ENCODE results near the gene DPAGT1.
"Not testable (repeated sequence)": the region's sequence is repeated elsewhere in the genome, so short reads cannot be mapped to it uniquely, and the experiment has no call there.

Gene DPAGT1

DNA sequence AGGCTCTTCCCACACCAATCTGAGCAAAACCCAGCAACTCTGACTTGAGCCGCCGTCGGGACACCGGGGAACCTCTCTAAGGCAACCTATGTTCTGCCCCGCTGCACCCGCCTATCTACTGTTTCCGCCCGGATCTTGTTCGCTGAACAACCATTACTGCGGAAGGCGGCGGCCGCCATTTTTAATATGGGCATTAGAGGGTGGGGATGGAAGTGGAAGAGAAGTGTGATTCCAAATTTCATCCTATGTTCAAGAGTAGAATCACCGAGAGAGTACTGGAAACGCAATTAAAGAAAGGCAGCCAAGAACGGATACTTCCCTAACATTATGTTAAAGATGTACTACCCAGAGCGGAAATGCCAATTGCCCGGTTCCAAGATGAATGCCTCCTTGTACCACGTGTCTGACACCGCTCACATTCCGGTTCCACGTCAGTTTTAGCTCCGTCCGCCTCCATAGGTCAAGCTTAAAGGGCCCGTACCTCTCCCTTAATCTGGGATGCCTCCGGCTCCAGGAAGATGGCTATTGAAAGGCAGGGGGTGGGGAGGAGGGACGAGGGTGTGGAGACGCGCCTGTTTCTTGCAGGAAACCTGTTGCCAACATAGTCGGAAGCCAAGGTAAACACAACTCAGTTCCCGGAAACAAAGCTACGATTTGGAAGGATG is at the start of gene DPAGT1:
TSS of gene DPAGT1 (minus strand) at position 95 of the 665 bp plus-strand sequence. CDS start 198 bp downstream, outside the sequence.
- peak; percentile 93 for DNase-seq

DNA sequence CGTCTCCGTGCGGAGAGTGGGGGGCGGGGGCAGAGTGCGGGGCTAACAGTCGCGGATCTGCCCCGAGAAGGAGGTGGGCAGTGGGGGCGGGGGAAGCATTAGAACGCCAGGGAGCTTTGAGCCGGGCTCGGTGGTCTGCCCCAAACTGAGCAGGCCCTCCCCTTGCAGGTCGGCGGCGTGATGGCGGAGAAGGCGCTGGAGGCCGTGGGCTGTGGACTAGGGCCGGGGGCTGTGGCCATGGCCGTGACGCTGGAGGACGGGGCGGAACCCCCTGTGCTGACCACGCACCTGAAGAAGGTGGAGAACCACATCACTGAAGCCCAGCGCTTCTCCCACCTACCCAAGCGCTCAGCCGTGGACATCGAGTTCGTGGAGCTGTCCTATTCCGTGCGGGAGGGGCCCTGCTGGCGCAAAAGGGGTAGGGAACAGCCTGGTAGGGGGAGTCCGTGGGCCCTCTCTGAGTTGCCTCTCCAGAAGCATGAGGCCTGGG is 48.2 kb upstream of the DPAGT1 start:
- DNase-seq = no peak

DNA sequence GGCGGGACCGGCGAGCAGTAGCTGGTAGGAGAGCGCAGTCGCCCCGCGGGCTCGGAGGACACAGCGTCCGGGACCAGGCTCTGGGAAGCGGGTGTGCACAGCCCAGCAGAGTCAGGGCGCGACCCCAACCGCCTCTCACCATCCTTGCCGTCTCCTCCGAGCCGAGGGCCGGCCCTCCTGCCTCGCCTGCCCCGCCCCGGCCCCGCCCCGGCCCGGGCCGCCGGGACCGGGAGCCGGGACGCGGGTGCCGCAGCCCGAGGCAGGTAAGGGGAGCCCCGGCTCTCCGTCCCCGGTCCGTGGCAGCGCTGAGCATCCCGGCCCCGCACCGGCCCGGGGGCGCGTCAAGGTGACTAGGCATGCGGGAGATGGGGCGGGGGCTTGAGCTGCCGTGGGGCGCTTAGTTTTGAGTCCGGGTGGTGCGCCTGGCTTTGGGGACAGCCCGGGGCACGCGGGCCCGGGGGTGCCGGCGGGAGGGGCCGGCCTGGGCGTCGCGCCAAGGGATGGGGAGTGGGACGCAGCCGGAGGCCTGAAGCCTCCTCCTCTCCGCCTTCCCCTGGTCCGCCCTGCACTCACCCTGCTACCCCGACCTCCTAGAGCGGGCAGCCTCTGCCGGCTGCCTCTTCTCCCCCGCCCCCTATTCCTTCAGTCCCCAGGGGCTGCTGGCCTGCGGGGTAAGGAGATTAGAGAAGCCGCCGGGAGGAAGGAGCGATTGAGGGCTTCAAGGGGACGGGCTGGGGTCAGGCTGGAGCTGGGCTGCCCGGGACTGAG is 47.5 kb upstream of the DPAGT1 start, which contains the start of gene ABCG4:
TSS of gene ABCG4 (plus strand) at position 35 of the 768 bp plus-strand sequence. CDS start 914 bp downstream, outside the sequence.
- DNase-seq = peak; percentile 72

DNA sequence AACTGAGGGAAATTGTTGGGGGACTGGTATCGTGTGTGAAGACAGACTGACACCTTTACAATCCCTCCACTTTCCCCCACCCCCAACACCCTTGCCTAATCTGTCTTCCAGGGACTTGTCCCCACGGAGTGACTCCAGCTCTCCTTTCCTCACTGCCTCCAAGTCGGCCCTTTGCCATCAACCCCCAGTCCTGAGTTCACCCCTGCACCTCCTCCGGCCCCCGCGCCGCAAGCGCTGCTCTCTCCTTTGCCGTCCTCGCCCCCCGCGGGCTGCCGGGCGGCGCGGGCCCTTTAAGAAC is 47.0 kb upstream of the DPAGT1 start:
- DNase-seq = no peak

DNA sequence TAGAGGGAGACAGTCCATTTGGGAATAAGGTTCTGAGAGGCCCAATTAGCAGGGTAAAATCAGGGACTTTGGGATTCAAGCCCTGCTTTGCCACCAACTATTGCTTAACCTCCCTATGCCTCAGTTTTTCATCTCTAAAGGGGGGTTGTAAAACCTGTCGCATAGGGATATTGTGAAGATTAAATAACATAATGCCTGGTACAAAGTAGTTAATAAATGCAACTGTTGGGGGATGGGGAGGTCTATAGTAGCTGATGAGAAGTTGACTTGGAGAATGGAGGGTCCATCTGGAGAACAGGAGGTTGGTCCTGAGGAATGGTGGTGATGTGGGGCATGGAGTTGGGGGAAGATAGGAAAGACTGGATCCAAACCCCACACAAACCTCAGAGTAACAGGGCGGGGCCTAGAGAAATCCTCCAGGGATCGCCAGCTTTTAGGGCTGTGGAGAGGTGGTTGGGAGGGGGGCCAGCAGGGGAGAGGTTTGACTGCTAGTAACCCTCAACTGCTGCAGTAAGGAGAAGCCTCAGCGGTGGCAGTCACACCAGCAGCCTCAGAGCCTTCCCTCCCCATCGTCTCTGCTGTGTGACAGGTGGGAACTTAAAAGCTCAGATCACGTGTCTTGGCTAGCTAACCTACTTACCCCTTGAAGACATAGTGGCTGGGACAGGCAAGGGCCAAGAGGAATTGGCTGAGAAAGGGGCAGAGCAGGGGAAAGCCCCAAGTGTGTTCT is 46.1 kb upstream of the DPAGT1 start:
- DNase-seq = no peak

DNA sequence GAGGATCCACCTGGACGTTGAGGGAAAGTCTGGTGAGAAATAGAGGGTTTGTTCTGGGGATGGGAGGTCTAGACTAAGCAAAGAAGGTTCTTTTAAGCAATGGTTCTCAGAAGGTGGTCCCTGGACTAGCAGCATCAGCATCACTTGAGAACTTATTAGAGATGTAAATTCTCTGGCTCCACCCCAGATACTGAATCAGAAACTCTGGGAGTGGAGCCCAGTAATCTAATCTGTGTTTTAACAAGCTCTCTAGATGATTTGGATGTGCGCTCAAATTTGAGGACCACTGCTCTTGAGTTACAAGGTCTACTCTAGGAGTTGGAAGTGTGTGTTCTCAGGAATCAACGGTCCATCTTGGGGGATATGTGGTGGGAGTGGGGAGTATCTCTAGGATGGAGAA is 43.9 kb upstream of the DPAGT1 start:
- no peak for DNase-seq

DNA sequence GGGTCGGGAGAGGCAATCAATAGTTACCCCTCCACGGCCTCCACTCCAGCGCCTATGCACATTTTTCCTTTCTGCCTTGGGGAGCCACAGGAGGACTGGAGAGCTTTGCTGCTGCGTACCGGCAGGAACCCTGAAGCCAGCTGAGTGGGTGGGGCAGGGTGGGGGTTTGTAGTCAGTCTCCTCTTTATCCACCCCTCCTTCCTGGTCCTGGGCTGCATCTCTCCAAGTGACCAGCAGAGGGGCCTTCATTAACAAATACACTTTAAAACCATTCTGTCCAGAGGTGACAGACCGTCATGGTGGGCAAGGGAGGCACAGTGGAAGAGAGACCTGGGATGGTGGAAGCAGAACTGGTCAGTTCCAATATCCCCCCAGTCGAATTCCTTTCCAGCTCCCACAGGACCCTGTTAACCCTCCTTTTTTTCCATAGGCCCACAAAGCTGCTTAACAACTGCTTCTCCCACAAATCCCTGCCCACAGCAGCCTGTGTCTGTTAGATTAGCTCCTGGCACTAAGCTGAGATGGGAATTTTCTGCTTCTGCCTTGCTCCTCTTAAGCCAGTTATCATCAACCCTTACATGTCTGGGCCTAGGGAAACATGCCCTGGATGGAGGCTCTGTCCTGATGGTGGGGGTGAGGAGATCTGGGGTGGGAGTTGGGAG is 43.3 kb upstream of the DPAGT1 start:
- no peak for DNase-seq

DNA sequence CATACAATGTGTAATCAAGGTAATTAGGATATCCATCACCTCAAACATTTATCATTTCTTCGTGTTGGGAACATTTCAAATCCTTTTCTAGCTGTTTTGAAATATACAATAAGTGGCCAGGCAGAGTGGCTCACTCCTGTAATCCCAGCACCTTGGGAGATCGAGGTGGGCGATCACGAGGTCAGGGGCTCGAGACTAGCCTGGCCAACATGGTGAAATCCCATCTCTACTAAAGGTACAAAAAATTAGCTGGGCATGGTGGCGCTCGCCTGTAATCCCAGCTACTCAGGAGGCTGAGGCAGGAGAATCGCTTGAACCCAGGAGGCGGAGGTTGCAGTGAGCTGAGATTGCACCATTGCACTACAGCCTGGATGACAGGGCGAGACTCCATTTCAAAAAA is 37.6 kb upstream of the DPAGT1 start:
- DNase-seq = not testable (repeated sequence)

DNA sequence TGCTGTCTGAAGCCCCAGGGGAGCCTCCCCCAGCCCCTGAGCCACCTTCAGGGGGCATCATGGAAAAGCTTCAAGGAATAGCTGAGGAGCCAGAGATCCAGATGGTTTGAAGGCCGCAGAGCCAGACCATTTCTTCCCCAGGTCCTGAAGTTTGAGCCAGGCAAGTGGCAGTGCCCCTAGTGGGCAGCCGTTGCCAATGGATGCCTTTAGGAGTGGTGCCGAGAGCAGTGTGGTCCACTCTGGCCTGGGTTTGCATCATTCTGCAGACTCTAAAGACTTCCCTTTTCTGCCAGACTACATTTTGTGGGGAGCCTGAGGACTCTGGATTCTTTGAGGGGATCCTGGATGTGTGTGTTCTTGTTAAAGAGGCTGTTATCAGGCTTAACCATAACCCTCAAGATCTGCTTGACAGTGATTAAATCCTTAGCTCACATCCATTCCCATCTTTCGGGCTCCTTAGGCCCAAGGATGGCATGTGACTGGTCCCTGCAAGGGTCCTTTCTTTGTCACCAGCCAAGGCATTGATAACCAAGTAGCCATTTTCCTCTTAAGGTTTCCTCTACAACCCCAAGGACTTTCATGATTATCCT is 32.8 kb upstream of the DPAGT1 start:
- DNase-seq = no peak

DNA sequence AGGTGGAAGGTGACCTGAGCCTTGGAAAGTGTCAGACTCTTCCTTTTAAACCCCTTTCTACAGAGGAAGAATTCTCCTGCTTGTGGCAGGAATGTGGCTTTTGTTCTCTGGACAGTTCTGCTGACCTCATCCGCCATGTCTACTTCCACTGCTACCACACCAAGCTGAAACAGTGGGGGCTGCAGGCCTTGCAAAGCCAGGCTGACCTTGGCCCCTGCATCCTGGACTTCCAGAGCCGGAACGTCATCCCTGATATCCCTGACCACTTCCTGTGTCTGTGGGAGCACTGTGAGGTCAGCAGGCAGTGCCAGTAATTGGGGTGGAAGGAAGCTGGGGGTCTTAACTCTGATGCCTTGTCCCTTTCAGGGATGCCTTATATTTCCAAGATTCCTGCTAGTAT is 29.0 kb upstream of the DPAGT1 start:
- no peak for DNase-seq

DNA sequence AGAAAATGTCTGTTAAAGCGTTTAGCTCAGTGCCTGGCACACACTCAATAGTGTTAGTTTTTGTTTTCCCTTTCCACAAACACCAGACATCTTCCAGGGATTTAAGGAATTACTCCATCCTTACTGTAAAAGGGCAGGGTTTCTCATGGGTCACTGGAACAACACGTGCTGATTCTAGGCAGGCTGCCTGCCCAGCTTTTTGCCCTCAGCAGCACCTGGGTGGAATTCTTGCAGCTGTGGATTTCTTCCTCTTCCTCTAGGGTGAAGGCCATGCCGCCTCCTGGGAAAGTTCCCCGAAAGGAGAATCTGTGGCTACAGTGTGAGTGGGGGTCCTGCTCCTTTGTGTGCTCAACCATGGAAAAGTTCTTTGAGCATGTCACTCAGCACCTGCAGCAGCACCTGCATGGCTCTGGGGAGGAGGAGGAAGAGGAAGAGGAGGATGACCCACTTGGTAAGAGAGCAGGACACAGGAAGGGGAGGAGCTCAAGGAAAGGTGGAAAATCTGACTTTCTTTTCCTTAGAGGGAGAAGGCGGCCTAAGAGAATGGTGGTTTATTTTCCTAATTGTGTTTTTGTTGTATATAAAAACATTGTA is 25.1 kb upstream of the DPAGT1 start:
- no peak for DNase-seq

DNA sequence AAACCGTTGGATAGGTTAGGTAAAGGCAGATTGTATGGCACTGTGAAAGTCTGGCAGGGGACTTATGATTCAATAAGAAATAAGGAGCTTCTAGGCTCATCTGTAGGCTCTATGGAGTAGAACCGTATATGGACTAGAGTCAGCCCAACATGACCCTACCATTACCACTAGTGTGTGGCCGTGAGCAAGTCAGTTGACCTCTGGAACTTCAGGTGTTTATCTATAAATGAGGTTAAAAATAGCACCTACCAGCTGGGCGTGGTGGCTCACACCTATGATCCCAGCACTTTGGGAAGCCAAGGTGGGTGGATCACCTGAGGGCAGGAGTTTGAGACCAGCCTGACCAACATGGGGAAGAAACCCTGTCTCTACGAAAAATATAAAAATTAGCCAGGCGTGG is 24.2 kb upstream of the DPAGT1 start:
- no peak for DNase-seq

DNA sequence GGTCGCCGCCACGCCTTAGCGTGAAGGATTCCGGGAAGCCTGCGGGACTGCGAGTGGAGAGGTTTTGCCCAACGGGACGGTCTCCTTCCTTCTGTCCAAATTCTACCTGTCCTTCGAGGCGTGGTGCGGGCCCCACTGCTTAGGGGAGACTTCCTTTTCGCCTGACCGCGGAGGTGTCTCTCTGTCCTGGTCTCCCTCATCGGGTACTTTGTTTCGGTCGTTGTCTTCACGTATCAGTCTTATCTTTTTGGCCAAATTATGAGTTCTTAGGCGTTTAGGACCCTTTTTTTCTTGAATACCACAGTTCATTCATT is 20.1 kb upstream of the DPAGT1 start:
- no peak for DNase-seq

DNA sequence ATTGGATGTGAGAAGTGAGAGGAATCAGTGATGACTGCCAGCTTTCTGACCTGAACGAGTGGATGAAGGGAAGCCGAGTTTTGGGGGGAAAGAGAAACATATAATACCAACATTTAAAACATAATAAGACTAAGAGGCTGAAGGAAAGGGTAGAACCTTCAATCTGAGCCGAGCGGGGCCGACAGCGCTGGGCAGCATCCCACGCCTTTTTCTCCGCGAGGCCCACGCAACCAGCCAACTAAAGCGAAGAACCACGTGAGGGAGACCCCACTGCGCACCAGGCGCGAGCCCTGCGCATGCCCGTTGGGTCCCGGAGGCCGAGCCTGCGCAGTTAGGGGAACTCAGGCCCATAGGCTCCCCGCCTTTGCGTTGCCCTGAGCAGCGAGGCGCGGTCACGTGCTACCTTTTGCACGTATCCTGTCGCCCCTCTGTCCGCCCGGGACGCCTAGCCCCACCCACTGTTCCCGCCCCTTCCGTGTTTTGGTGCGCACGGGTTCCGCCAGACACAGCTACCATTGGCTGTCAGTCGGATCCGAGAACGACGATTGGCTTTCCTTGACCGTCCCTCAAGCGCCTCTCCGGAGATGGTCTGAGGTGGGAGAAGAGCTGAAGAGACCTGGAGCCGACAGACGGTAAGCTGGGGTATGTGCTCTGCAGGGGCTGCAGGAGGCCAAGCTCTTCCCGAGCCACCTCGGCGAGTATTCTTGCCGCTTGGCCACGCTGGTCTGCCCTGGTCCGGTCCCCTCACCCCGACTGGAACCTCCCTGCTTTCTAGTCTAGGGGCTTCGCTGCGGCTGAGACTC is 19.6 kb upstream of the DPAGT1 start, which contains the start of gene HINFP:
TSS of gene HINFP (plus strand) at position 573 of the 803 bp plus-strand sequence. CDS start 5,365 bp downstream, outside the sequence.
- DNase-seq = peak; percentile 99

DNA sequence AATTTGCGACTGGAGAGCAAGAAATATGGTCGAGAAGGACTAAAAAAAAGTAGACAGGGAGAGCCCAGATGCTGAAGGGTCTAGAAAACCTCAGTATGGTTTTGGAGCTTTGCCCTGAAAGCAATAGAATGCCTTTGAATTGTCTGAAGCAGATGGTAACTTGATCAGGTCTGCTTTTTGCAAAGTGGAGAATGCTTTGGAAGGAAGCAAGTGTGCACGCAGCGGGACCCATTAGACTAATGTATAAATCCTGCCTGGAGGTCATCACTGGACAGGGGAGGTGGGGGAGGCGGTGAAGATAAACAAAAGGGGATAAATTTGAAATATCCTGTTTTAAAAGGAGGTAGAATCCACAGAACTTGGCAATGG is 19.0 kb upstream of the DPAGT1 start:
- peak; percentile 66 for DNase-seq

DNA sequence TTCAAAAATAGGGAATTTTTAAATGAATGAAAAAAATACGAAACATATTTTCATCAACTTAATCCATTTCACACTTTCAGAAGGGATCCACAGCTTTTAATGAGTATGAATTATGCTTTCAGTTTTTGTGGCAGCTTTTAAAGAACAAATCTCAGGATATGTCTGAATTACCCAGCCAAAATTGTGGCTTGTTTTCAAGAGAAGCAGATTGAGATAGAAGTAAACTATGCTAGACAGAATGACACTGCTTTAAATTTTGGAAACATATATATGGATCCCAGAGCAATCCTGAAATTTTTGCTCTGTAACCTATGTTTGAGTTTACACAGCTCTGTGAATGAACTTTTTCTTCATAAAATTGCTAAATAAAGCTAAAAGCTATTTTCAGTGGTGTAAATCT is 17.3 kb upstream of the DPAGT1 start:
- DNase-seq = no peak

DNA sequence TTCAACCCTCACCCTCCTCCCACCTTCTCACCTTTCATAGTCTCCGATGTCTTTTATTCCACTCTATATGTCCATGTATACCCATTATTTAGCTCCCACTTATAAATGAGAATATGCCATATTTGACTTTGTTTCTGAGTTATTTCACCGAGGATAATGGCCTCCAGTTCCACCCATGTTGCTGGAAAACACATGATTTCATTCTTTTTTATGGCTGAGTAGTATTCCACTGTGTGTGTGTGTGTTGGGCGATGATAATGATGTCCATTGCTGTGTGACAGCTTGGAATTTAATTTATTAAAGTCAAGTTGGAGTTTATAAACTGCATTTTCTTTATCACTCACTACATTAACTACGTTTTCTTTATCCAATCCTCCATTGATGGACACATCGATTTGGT is 16.6 kb upstream of the DPAGT1 start:
- no peak for DNase-seq

DNA sequence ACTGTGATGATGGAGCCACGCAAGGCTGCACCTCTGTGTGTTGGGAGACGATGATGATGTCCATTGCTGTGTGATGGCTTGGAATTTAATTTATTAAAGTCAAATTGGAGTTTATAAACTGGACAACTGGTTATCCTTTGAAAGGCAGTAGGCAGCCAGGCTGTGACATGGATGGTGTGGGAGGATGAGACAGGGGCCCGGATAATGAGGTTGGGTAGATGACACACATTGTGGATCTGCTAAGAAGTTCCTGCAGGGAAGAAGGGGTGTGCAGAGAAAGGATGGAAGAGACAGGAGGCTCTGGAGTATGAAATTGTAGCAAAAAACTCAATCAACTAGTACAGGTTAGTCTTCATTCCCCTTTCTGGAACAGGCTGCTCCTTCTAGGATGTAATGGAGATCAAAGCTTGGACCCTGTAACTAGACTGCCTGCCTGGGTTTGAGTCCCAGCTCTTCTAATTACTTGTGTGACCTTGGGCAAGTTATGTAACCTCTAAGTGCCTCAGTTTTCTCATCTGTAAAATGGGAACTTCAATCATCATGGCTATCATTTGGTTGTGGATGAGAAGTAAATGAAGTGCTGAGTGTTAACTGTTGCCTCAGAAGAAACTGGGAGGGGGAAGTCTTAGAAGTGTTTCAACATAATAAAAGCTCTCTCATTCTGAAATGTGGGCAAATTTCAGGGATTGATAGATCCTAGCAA is 15.5 kb upstream of the DPAGT1 start:
- DNase-seq = no peak

DNA sequence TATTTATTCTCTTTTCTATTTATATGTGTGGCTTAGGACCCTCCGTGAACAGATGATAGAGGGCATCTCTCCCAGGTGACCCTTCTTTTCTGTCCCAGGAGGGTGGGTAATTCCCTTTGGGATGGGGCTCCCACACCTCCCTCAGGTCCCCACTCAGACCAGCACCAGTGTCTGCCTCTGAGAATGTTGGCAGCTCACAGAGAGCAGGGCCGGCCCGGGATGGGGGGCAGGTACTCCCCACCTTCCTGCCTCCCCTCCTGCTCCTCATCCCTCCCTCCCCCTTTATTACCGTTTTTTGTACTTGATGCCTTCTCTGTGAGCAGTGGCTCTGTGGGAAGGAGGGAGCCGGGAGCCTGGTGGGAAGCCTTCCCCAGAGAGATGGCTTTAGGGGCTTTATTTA is 14.9 kb upstream of the DPAGT1 start:
- DNase-seq = no peak

DNA sequence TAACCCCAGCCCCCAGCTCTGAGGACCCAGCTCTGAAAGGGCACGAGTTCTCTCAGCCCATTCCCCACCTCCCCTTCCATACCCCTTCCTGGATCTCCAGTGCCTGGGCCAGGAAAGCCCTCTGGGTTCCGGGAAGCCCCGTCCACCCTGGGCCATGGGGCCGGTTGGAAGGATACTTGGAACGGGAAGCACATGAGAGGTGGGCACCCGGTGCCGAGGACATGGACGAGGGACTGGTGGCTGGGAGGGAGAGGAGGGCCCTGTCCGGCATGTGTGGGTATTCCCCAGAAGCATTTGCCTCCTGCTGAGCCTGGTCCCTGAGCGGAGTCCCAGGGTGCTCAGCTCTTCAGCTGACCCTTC is 14.6 kb upstream of the DPAGT1 start:
- DNase-seq = no peak
